Cardiac septum (tissue), 1 donor: ENCODE measurements around the gene FOXQ1. TPM values are rescaled to one million over a fixed set of nuclear protein-coding genes. Genes with fewer than 3 reads are reported as not detected.

Experiments
- DNase-seq: peaks from one replicate; pipeline ENCODE4 v3.0.0-alpha.2; 2020; ENCODE audit warnings: low spot score
- intact Hi-C: fragments of 100-400 bp; cut with DNase I; formaldehyde crosslinking; loops from one replicate; pipeline ENCODE4 v1.14.0; 2022
- long read RNA-seq: library from polyadenylated mRNA; unstranded; transcript quantifications from one replicate; pipeline ENCODE4 v2.0.0, GENCODE V29; 2021
- total RNA-seq: library from RNA; stranded (reverse); fragmentation: NEBNext Ultra II Directional; extraction: Animal tissue kit (Norgen Biotek cat#: 25700); gene quantifications from one replicate; pipeline ENCODE4 v1.2.1, GENCODE V29; 2021
- donor health status: DM: no; HTN: no; CAD: no.

FOXQ1 gene
- total RNA-seq: not detected
- long read RNA-seq: 0 reads

GRCh38 chr6:1311400-1312202, at the start of gene FOXQ1:
TSS of gene FOXQ1 (plus strand) at chr6:1312098. CDS start at chr6:1312705, 607 bp downstream.
- intact Hi-C loops: no loop called here

GRCh38 chr6:1262704-1263038, 49.2 kb upstream of the FOXQ1 start:
- intact Hi-C loops: no loop called here
- DNase-seq: no peak

More at GRCh38 chr6:1311400-1312202, at the start of gene FOXQ1:
- DNase-seq: no peak

- intact Hi-C loops: no loop called here
- DNase-seq: no peak
These were observed 48.7 kb upstream of the FOXQ1 start for GRCh38 chr6:1263039-1263849.

- no peak for DNase-seq
- intact Hi-C loops: no loop called here
These were observed 48.0 kb upstream of the FOXQ1 start for GRCh38 chr6:1263850-1264377.

- intact Hi-C loops: no loop called here
- DNase-seq: no peak
These were observed 47.1 kb upstream of the FOXQ1 start for GRCh38 chr6:1264619-1265445.

GRCh38 chr6:1266686-1267056, 45.2 kb upstream of the FOXQ1 start:
- intact Hi-C loops: no loop called here
- no peak for DNase-seq

GRCh38 chr6:1267057-1267732, 44.7 kb upstream of the FOXQ1 start:
- no peak for DNase-seq

GRCh38 chr6:1267790-1268762, 43.8 kb upstream of the FOXQ1 start:
- intact Hi-C loops: no loop called here
- DNase-seq: no peak

More at GRCh38 chr6:1267057-1267732, 44.7 kb upstream of the FOXQ1 start:
- intact Hi-C loops: no loop called here

GRCh38 chr6:1271071-1271763, 40.7 kb upstream of the FOXQ1 start:
- no peak for DNase-seq
- intact Hi-C loops: no loop called here

GRCh38 chr6:1278061-1278720, 33.7 kb upstream of the FOXQ1 start:
- no peak for DNase-seq
- intact Hi-C loops: no loop called here

GRCh38 chr6:1279065-1279464, 32.8 kb upstream of the FOXQ1 start:
- no peak for DNase-seq
- intact Hi-C loops: no loop called here

- no peak for DNase-seq
- intact Hi-C loops: no loop called here
These were observed 31.1 kb upstream of the FOXQ1 start for GRCh38 chr6:1280666-1281300.

- intact Hi-C loops: no loop called here
- no peak for DNase-seq
These were observed 30.2 kb upstream of the FOXQ1 start for GRCh38 chr6:1281746-1282145.

- no peak for DNase-seq
- intact Hi-C loops: no loop called here
These were observed 28.4 kb upstream of the FOXQ1 start for GRCh38 chr6:1283501-1283900.

GRCh38 chr6:1285556-1285955, 26.3 kb upstream of the FOXQ1 start:
- no peak for DNase-seq
- intact Hi-C loops: no loop called here

- DNase-seq: no peak
- intact Hi-C loops: no loop called here
These were observed 25.9 kb upstream of the FOXQ1 start for GRCh38 chr6:1285956-1286355.
